CD4-positive, alpha-beta T cell treated with Interleukin-15 for 1 hour (primary cell): ENCODE results near the gene POFUT2.

Experiments
- DNase-seq: peaks from one replicate; pipeline ENCODE4 v3.0.0-alpha.2; 2020

Gene POFUT2

DNA sequence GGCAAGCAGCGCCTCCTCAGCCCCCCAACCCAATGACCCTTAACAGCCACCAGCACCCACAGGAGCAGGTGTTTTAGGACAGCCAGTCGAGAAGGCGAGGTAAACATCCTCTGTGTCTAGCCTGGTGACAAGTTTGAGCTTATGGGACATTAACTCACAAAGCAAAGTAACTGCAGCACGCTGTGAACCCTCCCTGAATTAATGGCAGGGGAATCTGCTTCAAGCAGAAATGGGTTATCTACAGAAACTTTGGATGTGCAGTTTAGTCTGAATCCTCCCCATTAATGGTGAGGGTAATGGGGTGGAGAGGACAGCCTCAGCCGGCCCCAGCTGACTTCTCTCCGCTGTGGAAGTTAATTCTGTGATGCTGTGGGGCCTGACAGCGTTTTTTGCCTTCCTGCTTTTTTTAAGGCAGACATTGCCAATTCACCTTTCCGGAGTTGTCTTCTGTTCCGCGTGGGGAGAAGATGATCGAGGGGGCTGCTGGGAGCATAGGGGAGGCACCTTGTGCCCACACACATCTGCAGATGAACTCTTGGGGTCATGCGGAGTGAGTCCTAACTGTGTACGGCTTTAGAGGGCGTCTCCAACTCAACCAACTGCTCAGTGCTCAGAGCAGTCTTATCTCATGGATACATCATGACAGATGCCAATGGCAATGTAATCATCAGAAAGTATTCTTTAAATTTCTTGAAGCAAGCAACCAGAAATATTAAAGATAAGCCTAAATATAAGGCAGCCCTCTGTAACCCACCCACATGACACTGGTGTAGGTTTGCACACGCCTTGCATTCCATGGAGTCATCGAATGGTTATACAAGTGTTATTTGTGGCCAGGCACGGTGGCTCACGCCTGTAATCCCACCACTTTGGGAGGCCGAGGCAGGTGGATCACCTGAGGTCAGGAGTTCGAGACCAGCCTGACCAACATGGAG is 41.0 kb downstream of the POFUT2 start:
- DNase-seq: no peak

DNA sequence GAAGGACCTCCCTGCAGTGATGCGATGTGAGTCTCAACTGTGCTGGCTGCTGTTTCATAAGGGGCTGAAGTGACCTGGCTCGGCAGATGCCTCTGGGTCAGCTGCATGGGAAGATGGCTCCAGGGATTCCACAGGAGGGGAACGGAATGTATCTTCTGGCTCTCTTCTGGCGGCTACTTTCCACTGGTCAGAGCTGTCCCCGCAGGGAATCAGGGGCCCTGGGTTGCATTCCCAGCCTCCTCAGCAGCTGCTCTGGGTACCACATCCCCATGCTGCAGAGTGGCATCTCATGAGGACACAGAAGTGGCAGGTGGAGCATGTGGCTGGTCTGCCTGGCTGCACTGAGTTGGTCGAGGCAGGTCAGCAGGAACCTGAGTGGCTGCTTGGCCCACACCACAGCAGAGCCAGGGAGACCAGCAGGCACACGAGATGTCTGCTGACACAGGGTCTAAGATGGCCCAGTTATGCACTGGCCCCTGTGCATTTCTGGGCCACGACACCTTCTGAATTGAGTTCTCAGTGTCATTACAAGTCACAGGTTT is 42.8 kb downstream of the POFUT2 start:
- no peak for DNase-seq

DNA sequence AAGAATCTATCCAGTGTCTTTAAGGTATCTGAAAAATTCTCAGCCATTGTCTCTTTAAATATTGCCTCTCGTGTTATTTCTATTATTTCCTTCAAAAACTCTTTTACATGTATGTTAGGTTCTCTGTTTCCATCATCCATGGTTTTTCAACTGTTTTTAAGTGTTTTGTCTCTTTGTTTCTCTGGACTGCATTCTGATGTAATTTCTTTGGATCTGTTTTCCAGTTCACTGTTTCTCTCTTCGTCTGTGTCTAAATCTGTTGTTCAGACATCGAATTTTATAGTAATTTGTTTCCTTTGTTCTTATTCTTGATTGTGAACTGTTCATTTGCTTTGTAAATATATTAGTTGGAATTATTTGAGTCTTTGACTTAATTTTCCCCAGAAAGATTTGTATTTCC is 44.1 kb downstream of the POFUT2 start:
- no peak for DNase-seq

DNA sequence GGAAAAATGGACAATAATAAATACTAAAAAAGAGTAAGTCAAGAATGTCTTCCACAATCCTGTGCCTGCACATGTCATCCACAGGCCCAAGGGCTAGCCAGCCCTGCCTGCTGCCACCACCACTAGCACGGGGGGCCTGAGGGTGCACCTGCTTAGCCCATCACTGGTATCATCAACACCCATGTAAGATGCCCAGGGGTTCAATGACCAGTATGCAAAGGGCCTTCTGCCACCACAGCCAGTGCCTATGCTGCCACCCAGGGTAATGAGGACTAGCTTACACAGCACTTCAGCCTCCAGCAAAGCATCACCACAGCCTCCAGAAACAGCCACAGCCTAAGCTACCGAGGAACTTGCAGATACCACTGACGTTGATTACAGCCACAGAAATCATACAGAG is 46.3 kb downstream of the POFUT2 start:
- DNase-seq: no peak

DNA sequence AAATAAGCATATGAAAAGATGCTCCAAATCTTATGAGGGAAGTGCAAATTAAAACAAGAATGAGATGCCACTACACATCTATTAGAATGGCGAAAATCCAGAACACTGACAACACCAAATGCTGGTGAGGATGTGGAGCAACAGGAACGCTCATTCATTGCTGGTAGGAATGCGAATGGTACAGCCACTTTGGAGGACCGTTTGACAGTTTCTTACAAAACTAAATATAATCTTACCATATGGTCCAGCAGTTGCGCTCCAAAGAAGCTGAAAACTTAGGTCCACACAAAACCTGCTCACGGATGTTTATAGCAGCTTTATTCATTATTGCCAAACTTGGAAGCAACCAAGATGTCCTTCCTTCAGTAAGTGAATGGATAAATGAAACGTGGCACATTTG is 50.3 kb downstream of the POFUT2 start:
- DNase-seq: no peak

DNA sequence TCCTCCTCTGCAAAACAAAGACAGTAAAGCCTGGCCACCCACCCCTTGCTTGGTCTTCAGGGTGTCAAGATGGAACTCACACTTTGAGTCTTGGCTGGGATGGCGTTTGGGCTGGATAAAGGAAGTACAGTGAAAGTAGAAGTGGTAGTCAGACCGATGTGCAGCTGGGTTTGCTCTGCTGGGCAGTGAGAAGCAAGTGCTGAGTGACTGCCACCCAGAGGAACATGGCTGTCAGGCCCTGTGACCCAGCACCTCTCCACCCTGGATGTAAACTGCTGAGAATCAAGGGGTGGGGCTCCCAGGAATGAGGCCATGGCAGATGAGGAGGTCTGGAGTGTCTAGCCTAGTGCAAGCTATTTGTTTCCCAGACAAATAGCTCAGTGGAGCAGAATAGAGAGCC is 51.2 kb downstream of the POFUT2 start:
- DNase-seq: peak; percentile 30

DNA sequence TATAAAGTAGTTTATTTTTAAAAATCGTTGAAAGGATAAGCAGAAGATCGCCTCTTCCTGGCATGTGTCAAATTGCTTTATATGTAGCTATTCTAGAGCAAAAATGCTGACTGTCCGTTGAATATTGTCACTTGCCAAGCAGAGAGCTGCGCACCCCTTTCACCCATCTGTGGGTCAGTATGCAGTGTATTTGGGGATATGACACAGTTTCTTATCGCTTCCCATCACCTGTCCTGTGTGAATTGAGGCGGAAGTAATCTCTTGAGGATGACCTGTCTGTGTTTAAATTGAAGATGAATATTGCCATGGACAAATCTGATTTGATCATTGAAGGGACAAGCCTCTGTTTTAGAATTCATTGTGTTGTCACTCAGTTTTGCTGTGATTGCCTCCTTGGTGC is 52.2 kb downstream of the POFUT2 start:
- DNase-seq: no peak

DNA sequence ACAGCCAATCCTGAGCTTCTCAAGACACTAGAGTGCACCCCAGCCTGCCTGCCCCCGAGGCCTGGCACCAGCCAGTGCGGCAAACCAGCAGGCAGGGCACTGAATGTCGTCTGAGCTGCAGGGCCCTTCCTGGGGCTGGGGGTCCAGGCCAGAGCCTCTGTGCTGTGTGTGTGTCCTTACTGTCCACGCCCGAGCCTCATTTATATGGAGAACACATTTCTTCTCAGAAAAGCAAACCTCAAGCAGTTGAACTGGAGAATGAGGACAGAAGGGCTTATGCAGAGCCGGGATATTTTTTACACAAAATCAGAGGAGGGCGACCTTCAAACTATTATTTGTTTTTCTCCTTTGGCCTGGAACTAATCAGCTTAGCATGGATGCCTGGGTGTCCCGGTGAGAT is 52.7 kb downstream of the POFUT2 start:
- DNase-seq: no peak

DNA sequence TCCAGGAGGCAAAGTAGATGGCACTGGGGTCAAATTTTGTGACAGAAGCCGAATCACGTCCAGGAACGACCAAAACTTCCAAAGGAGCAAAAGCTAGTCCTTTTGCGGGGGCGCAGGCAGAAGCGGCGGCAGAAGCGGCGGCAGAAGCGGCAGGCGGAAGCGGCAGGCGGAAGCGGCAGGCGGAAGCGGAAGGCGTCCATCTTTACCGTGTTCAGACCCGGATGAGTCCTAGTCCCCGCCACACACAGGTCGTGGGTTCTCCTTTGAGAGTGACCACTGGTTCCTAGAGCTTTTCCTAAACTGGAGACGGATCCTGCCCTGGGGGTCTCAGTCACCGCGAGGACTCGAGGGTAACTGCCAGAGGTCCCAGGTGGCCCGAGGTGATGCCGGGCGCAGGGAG is 53.6 kb downstream of the POFUT2 start:
- no peak for DNase-seq

DNA sequence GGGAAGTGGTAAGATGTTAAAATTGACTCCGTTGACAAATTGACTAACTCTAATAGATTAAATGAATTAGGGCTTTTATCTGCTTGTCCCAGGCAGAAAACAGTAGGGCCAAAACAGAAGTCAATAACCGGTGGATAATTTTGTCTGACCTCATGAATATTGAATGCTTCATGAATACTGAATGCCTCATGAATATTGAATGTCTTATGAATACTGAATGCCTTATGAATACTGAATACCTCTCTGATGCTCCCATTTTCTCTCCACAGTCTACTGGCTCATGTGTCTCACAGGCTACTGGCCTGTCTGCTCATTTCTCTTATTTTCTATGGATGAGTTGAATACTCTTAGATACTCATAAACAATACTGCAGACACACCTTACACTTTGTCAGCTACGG is 56.0 kb downstream of the POFUT2 start:
- no peak for DNase-seq

DNA sequence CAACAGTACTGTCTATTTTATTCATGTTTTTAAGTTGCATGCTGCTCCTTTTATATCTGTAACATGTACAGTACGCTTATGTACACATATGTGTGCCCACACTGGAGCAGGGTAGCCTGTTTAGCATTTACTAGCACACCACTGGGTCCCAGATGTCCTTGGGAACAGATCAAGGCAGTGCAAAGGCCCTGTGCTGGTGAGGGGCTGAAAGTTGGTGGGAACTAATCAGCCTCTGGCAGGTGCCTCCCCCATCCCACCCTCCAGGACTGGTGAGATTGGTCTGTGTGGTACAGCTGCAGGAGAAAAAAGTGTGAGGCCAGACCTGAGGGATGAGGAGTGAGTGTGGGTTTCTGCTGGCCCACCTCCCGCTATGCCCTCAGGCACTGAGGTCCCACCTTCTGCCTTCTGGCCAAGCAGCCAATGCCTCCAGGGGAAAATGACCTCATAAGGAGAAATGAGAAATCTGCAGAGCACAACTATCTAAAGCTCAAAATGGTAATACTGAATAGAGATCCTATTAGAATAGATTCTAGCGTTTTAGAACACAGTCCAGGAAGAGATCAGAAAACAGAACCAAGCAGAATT is 58.9 kb downstream of the POFUT2 start:
- DNase-seq: no peak

DNA sequence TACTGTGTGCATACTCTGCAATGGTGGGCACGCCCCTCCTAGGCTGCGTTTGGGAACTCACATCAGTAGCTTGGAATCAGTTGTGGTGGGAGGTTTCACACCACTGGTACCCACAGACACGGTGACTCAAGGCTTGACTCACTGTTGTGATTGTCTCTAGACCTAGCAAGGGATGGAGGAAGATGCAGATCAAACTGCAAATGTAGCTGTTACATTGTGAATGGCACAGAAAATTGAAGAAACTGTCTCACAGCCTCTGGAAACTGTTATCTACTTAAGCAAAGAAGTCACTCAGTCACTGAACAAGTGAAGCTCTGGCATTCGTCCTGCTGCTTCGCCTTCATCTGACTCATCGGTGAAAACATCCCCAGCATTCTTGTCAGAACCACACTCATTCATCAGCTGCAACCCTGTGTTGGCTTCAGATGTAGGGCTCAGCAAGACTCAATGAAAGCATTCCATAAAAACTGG is 59.5 kb downstream of the POFUT2 start:
- DNase-seq: peak; percentile 55

DNA sequence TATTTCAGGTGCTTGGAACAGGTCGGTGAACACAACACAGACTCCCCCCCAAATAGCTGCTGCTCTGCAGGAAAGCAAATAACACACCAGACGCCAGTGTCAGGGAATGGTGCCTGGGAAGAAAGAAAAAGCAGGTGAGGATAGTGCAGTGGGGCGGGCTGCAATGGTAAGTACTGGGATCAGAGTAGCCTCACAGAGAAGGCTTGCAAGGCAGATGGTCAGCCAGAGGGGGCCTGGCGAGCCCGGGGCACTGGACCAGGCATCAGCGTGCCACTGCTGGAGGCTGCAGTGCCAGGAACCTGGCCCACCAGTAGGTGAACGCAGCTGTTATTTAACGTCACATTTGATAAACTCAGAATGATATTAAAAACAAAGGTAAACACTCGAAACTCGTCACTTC is 60.0 kb downstream of the POFUT2 start:
- no peak for DNase-seq

DNA sequence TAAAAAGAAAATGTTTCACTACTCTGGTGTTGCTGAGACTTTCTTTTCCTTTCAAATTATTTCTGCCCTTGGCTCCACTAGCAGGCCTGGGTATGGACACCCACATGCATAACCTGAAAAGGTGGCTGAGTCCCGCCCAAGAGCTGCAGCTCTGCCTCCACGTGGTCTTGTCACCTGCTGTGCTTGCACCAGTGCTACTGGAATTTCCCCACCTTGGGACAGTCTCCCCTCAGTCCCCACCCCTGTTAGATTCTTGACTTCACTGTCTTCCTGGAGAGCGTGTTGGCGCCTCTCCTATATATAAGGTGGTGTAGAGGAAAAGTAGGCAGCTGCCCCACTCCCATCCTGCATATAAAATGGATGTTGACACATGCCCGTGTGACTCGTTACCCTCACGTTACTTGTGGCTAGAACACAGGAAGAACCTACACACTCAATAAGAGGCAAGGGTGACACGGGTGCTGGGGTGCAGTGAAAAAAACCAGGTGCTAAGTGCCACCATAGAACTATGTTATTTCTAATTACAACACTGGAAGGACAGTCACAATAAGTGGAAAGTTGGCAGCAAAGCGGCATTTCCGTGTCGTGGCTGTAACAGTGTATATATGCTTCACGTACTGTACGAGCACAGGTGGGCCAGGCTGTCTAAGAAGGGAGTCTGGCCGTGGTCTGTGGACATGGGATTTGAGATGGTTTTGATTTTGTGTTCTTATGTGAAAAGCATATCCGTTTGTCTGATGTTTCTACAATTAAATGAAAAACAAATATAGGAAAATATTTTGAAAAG is 61.0 kb downstream of the POFUT2 start:
- peak; percentile 22 for DNase-seq

DNA sequence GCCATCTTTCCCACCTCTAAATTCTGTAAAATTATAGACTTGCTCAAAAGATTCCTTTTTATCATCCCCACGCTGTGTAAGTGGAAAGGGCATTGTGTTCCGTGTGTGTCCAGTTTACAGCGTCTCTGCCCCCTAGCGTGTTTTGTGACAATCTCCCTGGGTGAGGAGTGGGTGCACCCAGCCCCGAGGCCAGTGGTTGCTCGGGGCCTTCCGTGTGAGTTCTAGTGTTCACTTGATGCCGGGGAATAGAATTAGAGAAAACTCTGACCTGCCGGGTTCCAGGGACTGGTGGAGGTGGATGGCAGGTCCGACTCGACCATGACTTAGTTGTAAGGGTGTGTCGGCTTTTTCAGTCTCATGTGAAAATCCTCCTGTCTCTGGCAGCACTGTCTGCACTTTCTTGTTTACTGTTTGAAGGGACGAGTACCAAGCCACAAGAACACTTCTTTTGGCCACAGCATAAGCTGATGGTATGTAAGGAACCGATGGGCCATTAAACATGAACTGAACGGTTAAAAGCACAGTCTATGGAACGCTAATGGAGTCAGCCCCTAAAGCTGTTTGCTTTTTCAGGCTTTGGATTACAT is 61.9 kb downstream of the POFUT2 start:
- DNase-seq: no peak

DNA sequence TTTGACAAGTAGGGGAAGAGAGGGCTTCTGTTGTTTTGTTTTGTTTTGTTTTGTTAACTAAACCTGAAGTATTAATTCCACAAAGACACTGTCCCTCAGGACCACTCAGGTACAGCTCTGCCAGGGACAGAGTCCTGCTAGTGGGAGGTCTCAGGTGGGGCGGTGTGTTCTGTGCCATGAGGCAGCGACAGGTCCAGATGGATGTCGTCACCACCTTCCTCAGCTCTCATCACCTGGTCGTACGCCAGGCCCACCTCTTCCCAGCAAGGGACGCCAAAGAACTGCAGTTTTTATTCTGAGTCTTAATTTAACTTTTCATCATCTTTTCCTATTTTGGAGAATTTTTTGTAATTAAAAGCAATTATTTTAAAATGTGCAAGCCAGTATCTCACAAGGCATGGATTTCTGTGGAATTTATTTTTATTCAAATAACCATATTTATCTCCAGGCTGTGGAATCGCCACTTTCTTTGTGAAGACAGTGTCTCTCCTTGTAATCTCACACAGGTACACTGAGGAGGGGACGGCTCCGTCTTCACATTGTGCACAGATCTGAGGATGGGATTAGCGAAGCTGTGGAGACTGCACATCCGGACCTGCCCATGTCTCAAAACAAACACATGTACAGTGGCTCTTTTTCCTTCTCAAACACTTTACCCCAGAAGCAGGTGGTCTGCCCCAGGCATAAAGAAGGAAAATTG is 62.5 kb downstream of the POFUT2 start:
- no peak for DNase-seq

DNA sequence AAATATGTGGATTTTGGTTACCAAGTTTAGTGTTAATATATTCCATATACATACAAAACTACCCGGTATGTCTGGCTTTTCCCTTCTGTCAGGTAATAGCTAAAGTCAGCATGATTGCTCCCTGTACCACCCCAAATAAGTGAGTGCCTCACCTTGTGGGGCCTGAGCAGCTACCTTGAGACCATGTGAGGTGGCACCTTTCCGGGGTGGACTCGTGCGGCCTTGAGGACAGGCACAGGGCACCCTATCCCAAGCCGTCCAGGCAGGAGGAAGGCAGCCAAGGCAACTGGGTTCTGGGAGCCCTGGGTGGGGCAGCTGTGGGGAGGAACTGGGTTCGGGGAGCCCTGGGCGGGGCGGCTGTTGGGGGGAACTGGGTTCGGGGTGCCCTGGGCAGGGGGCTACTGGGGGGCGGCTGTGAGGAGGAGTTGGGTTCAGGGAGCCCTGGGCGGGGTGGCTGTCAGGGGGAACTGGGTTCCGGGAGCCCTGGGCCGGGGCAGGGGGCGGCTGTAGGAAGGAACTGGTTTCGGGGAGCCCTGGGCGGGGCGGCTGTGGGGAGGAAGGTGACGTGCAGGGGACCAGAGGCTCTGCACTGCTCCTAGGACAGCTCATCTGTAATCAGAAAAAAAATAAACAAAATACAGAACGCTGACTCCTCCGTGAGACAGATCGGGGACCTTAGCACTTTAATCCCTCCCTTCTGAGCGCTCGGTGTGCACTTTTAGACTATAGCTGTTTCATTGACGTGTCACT is 63.3 kb downstream of the POFUT2 start:
- peak; percentile 74 for DNase-seq

DNA sequence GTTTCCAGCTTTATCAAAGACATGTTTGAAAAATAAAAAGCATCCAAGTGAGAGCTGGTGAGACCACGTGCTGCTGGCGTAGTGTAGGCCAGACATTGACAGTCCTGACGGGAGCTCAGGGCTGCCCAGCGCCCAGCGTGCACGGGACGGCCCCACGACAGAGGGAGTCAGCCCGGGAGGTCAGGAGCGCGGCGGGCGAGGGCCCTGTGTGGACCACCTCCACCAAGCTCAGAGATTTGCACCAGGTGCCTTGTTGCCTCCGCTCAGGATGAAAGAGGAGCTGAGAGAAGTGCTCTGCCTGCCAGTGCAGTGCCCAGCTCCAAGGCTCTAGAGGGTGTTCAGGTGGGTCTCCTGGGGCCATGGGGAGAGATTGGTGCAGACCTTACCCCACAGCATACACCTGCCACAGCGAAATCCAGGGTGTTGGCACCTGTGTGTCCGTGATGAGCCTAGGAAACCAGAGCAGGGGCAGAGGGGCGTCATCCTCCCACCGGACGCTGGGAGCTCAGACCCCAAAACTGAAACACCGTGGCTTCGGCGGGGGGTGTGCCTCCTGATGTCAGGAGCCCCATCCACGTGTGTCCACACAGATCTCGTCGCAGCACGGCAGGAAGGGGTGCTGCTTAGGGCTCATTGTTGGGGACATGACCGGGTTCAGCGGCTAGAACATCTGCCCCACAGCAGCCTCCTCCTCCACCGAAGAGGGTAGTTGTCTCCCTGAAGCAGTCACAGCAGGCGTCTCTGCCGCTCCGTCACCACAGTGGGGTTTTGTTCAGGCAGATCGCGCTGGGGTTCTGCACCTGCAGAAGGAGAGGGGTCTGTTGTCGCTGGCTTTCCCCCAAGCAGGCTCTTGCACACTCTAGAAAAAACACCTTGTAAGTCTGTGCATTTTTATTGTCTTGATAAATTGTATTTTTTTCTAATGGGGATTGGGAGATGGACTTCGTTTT is 64.2 kb downstream of the POFUT2 start:
- DNase-seq: no peak

DNA sequence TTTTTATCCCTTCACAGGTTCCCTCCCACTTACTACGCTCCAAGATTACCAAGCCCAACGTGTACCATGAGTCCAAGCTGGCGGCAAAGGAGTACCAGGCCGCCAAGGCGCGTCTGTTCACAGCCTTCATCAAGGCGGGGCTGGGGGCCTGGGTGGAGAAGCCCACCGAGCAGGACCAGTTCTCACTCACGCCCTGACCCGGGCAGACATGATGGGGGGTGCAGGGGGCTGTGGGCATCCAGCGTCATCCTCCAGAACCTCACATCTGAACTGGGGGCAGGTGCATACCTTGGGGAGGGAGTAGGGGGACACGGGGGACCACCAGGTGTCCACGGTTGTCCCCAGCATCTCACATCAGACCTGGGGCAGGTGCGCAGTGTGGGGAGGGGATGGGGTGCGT is 65.7 kb downstream of the POFUT2 start:
- no peak for DNase-seq
